ENCODE data around the gene DPPA5.
"Not testable (repeated sequence)": the region's sequence is repeated elsewhere in the genome, so short reads cannot be mapped to it uniquely, and the experiment has no call there.

Gene DPPA5

DNA sequence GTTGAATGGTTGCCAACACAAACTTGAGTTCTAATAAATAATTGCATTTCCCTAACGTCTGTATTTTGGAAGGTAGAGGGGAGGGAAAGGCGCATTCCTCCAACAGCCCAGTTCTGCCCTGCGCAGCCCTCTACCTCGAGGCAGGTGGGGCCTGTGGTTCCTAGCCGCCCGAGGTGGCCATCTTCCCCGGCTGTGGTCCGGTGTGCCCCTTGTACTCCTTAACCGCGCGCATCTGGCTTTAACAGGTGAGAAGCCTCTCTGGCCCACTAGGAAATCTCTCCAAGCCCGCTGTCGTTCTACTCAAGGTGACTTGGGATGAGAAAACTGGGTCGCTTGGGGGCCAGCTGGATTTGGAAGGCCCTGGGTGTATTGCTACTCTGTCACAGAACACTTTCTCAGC, 10.0 kb upstream of the DPPA5 start:
- no peak for DNase-seq (ENCODE audit: low read depth in 2 of 2)

- DNase-seq (ENCODE audit: low read depth in 2 of 2): no peak
Observed at GRCh38 chr6:73363537-73363875, 9.4 kb upstream of the DPPA5 start.

GRCh38 chr6:73362869-73363536, 8.9 kb upstream of the DPPA5 start:
- DNase-seq (ENCODE audit: low read depth in 2 of 2): no peak

GRCh38 chr6:73362358-73362757, 8.3 kb upstream of the DPPA5 start, which contains the start of gene KHDC3L:
TSS of gene KHDC3L (plus strand) at chr6:73362658. CDS start at chr6:73362730, 72 bp downstream.
- no peak for DNase-seq (ENCODE audit: low read depth in 2 of 2)

GRCh38 chr6:73349311-73349710, 4.8 kb downstream of the DPPA5 start:
- no peak for DNase-seq (ENCODE audit: low read depth in 2 of 2)

DNA sequence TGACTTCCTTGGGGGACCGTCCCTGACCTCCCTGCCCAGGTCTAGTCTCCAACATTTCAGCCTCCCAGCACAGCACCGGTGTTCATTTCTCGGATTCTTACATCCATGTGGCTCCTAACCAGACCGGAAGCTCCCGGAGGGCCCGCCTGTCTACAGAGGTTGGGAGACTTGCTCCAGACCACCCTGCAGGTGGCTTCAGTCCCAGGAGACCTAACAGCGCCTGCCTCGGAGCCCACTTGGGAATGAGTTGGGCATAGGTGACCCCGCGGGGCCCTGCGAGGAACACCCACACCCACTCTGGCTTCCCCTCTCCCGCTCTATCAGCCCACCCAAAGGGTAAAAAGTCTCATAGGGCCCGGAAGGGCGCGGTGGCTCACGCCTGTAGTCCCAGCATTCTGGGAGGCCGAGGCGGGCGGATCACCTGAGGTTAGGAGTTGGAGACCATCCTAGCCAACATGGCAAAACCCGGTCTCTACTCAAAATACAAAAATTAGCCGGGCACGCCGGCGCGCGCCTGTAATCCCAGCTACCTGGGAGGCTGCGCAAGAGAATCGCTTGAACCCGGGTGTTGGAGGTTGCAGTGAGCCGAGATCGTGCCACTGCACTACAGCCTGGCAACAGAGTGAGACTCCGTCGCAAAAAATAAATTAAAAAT, 5.4 kb downstream of the DPPA5 start:
- DNase-seq (ENCODE audit: low read depth in 2 of 2): no peak

DNA sequence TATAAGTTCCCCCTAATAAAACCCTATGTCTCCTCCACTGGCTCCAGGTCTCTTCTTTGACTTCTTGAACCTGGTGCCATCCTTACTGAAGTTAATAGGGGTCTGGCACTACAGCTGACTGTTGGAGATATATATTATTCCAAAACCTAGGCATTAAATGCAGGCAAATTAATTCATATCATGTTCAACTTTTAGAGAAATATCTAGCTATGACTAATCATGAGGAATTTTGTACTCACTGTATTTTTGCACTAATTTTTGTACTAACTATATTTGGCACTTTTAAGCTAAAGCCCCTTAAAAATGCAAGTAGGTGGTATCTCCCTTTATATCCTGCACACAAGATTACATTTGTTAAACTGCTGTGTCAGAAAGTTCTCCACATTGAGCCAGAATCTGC, 10.9 kb downstream of the DPPA5 start:
- no peak for DNase-seq (ENCODE audit: low read depth in 2 of 2)

DNA sequence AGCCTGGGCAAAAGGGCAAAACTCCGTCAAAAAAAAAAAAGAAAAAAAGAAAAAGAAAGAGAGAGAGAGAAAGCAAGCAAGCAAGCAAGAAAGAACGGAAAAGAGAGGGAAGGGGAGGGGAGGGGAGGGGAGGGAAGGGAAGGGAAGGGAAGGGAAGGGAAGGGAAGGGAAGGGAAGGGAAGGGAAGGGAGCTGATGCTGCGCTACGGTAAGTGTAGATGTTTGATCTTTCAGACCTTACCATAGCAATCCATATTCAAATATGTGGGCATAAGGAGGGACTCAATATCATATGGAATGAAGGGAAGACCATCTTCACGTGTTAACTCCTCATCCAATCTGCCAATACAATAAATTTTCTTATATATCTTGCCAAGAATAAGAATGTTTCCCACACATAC, 11.9 kb downstream of the DPPA5 start:
- DNase-seq (ENCODE audit: low read depth in 2 of 2): no peak

DNA sequence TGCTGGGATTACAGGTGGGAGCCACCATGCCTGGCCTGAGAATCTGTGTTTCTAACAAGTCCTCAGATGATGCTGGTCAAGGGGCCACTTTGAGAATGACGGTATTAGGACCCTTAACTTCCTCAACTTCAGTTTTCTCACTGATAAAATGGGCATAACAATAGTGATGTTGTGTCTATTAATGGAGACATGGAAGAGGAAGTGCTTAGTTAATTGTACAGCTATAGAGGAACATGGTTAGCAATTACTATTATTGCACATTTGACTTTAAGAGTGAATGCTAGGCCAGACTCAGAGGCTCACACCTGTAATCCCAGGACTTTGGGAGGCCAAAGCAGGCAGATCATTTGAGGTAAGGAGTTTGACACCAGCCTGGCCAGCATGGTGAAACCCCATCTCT, 12.7 kb downstream of the DPPA5 start:
- DNase-seq (ENCODE audit: low read depth in 2 of 2): no peak

- no peak for DNase-seq (ENCODE audit: low read depth in 2 of 2)
Observed at GRCh38 chr6:73340048-73340447, 14.0 kb downstream of the DPPA5 start.

GRCh38 chr6:73339340-73339739, 14.7 kb downstream of the DPPA5 start:
- DNase-seq (ENCODE audit: low read depth in 2 of 2): no peak

GRCh38 chr6:73329201-73329600, 24.9 kb downstream of the DPPA5 start:
- DNase-seq (ENCODE audit: low read depth in 2 of 2): no peak

- DNase-seq (ENCODE audit: low read depth in 2 of 2): no peak
Observed at GRCh38 chr6:73328790-73329189, 25.3 kb downstream of the DPPA5 start.

- no peak for DNase-seq (ENCODE audit: low read depth in 2 of 2)
Observed at GRCh38 chr6:73325656-73326055, 28.4 kb downstream of the DPPA5 start.

GRCh38 chr6:73323323-73323722, 30.8 kb downstream of the DPPA5 start:
- DNase-seq (ENCODE audit: low read depth in 2 of 2): no peak

- no peak for DNase-seq (ENCODE audit: low read depth in 2 of 2)
Observed at GRCh38 chr6:73314577-73315492, 39.2 kb downstream of the DPPA5 start.

- DNase-seq (ENCODE audit: low read depth in 2 of 2): not testable (repeated sequence)
Observed at GRCh38 chr6:73310503-73310845, 43.6 kb downstream of the DPPA5 start.

GRCh38 chr6:73309785-73310502, 44.1 kb downstream of the DPPA5 start:
- peak; percentile 45 to 65 for DNase-seq (ENCODE audit: low read depth in 2 of 2)

GRCh38 chr6:73309535-73309784, 44.6 kb downstream of the DPPA5 start:
- no peak for DNase-seq (ENCODE audit: low read depth in 2 of 2)

GRCh38 chr6:73308712-73309534, 45.2 kb downstream of the DPPA5 start:
- no peak for DNase-seq (ENCODE audit: low read depth in 2 of 2)

- not testable (repeated sequence) for DNase-seq (ENCODE audit: low read depth in 2 of 2)
Observed at GRCh38 chr6:73303773-73304172, 50.3 kb downstream of the DPPA5 start.

All from stimulated activated CD4-positive, alpha-beta T cell treated with anti-CD3 and anti-CD28 coated beads, Interleukin-15, amount 100 ng/mL, for 48 hours (primary cell).